GM18511 (cell line): ENCODE measurements around the gene TIMM13.
"Not testable (repeated sequence)": the region's sequence is repeated elsewhere in the genome, so short reads cannot be mapped to it uniquely, and the experiment has no call there.

Source experiments
- ATAC-seq: cut with Tn5 transposase; IDR thresholded peaks from one replicate; pipeline ENCODE4 v1.9.1; 2021; ENCODE audit warnings: mild to moderate bottlenecking, moderate library complexity; ENCODE audit not compliant: unreplicated experiment

Gene TIMM13

DNA sequence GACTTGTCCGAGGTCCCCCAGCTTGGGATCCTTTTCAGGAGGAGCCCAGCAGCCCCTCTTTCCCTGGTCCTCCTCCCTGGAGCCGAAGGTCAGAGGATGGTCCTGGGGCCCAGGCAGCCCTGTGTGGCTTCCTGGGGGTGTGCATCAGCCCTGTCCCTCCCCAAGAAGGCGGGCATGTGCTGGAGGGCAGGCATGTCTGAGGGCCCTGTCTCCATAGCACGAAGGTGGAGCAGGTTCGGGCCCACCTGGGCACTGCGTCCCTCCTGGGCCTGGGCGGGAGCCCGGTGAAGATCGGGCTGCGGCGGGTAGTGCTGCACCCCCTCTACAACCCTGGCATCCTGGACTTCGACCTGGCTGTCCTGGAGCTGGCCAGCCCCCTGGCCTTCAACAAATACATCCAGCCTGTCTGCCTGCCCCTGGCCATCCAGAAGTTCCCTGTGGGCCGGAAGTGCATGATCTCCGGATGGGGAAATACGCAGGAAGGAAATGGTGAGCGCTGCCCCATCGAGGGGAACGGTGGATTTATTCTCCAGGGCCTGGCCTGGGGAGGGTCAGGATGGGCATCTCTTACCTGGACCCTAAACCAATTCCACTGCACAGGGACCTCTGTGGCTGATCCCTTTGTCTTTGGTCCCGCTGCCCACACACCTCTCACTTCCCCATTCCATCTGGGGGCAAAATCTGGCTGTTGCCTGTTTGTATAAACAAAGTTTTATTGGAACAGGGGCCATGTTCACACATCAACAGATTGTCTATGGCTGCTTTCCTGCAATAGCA lies 10.9 kb downstream of the TIMM13 start:
- ATAC-seq, result no peak

DNA sequence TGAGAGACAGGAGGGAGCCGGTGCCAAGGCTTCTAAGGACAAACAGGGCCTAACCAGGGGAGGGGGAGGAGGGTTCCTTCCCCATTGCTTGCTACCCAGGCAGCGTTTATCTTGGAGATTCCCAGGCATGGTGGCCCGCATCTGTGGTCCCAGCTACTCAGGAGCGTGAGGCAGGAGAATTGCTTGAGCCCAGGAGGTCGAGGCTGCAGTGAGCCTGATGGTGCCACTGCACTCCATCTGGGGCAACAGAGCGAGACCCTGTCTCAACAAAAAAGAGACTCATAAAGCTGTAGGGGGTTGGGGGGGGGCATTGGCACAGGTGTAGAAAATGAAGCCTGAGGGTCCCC lies 11.4 kb downstream of the TIMM13 start:
- ATAC-seq, result no peak

DNA sequence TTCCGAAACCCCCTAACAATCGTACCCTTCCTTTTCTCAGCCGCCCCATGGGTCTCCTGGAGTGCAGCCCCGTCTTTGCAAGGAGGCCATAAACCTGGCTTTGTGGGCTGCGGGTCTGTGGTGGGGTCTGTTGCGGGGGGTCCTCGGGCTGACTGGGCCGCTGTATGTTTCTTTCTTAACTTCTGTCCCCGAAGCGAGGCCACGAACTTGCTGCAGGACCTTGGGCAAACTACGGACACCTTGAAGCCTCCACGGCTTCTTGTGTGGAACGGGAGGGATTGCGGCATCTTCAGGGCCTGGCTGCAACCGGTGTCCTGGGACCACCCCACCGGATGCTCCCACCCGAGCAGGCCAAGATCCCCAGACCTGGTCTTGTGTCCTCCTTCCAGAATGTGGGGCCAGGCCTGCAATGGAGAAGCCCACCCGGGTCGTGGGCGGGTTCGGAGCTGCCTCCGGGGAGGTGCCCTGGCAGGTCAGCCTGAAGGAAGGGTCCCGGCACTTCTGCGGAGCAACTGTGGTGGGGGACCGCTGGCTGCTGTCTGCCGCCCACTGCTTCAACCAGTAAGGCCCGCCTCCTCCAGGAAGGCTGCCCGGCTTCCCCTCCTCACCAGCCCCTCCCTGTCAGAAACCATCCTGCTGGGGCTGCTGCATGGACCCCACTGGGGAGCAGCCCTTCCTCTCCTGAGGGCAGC lies 12.0 kb downstream of the TIMM13 start:
- ATAC-seq, result no peak

DNA sequence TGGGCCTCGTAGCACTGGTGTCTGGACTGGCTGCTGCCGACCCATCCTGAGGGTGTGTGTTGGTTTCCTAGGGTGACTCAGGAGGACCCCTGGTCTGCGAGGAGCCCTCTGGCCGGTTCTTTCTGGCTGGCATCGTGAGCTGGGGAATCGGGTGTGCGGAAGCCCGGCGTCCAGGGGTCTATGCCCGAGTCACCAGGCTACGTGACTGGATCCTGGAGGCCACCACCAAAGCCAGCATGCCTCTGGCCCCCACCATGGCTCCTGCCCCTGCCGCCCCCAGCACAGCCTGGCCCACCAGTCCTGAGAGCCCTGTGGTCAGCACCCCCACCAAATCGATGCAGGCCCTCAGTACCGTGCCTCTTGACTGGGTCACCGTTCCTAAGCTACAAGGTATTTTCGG lies 13.8 kb downstream of the TIMM13 start:
- ATAC-seq, result no peak

DNA sequence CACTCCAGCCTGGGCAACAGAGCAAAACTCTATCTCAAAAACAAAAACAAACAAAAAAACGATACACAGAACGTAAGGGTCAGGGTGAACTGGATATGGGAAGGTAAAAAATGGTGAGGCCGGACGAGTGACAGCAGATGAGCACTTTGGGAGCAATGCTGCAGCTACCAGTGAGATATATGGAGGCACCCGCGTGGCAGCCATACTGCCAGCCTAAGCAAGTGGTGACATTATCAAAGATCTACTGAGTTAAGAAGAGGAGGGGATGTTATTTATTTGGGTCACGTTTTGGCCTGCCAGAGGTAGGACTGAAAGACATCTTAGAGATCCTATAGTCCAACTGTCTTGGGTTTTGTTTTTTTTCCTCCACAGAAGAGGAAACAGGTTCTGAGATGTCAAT lies 14.2 kb downstream of the TIMM13 start:
- no peak for ATAC-seq

DNA sequence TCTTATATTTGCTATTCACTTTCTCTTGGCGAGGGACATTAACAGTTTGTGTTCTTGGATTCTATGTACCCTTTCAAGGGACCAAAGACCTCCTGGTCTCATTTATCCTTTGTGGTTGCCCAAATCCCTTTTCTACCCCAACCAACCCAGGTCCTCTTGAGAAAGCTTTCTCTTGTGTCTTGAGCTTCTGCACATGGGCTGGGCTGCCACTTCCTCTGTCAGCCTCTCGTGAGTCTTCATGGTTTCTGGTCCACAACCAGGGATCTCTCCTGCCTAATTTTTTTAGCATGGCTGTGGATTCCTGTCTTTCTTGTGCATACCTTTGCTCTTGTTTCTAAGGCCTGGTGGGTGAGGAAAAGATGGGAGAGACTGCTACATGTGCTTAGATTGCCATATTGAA lies 14.9 kb downstream of the TIMM13 start:
- ATAC-seq, result no peak

DNA sequence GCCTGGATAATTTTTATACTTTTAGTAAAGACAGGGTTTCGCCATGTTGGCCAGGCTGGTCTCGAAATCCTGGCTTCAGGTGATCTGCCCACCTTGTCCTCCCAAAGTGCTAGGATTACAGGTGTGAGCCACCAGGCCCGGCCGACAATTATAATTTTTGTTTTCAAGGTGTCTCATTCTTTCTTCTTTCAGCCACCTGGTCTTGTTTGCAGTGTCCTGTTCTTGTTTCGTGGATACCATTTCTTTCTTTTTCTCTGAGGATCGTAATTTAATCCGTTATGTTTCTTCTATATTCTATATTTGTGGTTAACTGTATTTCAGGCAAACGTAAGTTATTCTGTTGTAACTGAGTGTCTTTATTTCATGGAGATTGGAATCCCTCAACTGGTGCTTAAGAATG lies 15.7 kb downstream of the TIMM13 start:
- no peak for ATAC-seq

DNA sequence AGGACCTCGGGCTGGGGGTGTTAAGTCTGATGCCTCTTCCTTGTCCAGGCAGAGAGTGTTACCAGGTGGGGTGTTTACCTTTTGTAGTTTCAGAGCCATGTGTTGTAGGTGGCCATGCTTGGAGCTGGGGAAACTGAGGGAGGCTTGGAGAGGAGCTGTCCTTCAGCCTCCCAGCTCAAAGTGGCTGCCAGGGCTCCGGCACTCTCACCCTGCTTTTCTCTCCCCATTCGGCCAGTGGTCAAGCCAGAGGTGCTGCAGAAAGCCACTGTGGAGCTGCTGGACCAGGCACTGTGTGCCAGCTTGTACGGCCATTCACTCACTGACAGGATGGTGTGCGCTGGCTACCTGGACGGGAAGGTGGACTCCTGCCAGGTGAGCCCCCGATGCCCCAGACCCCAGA lies 17.4 kb downstream of the TIMM13 start:
- ATAC-seq, result no peak

DNA sequence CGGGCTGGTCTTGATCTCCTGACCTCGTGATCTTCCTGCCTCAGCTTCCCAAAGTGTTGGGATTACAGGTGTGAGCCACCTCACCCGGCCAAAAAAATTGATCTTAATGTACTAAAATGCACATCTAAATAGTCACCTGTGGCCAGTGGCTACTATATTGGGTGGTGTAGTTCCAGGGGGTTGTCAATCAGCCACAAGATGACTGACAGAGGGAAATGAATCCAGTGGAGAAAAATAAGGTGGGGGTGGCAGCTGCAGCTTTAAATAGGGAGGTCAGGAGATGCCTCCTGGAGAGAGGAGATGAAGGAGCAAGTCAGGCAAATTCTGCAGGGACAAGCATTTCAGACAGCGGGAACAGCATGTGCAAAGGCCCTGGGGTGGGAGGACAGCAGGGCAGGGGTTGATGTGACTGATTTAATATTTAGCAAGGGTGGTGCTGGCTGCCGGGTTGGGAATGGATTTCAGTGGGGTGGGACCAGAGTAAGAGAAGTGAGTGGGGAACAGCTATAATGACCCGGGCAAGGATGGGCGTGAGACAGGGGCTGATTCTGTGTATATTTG lies 18.0 kb downstream of the TIMM13 start:
- ATAC-seq, result no peak

DNA sequence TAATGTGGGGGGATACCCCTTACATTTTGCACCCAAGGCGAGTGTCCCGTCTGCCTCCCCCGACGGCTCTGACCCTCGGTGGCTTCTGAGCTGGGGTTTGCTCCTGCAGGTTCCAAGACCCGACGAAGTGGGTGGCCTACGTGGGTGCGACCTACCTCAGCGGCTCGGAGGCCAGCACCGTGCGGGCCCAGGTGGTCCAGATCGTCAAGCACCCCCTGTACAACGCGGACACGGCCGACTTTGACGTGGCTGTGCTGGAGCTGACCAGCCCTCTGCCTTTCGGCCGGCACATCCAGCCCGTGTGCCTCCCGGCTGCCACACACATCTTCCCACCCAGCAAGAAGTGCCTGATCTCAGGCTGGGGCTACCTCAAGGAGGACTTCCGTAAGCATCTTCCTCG lies 19.1 kb downstream of the TIMM13 start:
- no peak for ATAC-seq

DNA sequence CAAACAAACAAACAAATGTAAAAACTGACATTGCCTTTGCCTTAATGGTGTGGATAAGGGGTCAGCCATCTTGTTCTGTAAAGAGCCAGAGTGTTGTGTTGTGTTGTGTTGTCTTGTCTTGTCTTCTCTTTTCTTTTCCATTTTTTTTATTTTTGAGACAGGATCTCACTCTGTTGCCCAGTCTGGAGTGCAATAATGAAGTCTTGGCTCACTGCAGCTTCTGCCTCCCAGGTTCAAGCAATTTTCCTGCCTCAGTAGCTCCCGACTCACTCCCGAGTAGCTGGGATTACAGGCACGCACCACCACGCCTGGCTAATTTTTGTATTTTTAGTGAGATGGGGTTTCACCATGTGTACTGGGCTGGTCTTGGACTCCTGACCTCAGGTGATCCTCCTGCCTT lies 27.8 kb downstream of the TIMM13 start:
- no peak for ATAC-seq

DNA sequence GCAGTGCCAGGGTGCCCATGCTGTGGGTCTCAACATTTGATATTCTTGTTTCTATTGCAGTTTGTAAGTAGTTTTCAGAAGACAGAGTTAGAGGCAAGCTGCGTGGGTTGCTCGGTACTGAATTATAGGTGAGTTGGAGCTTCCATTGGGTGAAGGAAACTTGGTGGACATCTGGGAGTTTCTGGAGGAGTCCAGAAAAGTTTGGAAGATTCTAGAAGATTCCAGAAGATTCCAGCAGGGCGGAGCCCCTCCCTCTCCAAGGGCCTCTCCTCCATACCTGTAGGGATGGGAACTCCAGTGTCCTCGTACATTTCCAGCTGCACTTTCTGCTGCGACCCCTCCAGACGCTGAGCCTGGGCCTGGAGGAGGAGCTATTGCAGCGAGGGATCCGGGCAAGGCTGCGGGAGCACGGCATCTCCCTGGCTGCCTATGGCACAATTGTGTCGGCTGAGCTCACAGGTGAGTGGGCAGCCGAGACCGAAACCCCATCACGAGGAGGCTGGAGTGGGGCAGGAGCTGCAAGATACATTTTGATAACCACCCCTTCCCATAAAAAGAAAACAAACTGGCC lies 28.6 kb downstream of the TIMM13 start:
- ATAC-seq, result no peak

DNA sequence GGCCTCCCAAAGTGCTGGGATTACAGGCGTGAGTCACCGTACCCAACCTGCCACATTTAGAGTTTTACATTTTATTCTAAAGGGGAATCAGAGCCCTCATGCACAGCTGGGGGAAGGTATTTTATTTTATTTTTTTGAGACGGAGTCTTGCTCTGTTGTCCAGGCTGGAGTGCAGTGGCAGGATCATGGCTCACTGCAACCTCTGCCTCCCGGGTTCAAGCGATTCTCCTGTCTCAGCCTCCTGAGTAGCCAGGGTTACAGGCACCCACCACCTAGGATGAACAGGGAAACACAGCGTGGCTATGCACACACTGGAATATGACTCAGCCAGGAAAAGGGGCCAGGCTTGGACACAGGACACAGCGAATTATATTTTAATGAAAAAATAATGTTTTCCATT lies 30.2 kb downstream of the TIMM13 start:
- ATAC-seq, result not testable (repeated sequence)

DNA sequence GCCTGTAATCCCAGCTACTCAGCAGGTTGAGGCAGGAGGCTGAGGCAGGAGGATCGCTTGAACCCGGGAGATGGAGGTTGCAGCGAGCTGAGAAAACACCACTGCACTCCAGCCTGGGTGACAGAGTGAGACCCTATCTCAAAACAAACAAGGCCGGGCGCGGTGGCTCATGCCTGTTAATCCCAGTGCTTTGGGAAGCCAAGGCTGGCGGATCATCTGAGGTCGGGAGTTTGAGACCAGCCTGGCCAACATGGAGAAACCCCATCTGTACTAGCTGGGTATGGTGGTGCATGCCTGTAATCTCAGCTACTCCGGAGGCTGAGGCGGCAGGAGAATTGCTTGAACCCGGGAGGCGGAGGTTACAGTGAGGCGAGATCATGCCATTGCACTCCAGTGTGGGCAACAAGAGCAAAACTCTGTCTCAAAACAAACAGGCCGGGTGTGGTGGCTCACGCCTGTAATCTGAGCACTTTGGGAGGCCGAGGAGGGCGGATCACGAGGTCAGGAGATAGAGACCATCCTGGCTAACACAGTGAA lies 32.0 kb downstream of the TIMM13 start:
- ATAC-seq, result not testable (repeated sequence)

DNA sequence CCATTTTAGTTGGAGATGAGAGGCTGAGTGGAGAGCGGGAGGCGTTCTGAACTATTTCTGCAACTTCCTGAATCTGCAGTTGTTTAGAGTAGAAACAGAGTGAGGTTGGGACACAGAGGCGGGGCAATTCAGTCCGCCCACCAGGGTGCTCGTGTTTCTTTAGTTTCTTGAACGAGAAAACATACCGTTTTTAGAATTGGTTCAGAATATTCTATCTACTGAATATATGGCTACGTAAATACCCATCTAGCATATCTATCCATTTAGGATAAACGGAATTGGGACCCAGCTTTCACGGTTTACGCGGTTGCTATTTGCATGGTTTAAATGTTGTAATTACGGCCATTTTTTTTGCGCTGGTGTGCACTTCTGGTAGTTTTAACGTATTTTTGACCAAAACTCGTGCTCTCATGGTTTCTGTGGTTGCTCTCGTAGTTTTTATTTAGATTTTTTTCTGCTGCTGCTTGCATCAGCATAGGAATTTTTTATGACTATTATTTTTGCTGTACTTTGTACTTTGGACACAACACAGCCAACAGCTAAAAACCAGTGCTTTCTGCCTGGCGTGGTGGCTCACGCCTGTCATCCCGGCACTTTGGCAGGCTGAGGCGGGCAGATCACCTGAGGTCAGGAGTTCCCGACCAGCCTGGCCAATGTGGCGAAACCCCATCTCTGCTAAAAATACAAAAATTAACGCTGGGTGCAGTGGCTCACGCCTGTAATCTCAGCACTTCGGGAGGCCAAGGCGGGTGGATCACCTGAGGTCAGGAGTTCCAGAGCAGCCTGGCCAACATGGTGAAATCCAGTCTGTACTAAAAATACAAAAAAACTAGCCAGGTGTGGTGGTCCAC lies 32.7 kb downstream of the TIMM13 start:
- no peak for ATAC-seq

DNA sequence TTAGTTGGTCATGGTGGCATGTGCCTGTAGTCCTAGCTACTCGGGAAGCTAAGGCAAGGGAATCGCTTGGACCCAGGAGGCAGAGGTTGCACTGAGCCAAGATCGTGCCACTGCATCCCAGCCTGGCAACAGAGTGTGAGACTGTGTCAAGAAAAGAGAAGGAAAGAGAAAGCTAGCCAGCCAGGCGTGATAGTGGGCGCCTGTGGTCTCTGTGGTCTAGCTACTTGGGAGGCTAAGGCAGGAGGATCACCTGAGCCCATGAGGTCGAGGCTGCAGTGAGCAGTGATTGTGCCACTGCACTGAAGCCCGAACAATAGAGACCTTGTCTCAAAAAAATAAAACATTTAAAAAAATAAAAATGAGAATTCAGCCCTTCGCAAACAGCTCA lies 33.3 kb downstream of the TIMM13 start:
- ATAC-seq, result no peak

DNA sequence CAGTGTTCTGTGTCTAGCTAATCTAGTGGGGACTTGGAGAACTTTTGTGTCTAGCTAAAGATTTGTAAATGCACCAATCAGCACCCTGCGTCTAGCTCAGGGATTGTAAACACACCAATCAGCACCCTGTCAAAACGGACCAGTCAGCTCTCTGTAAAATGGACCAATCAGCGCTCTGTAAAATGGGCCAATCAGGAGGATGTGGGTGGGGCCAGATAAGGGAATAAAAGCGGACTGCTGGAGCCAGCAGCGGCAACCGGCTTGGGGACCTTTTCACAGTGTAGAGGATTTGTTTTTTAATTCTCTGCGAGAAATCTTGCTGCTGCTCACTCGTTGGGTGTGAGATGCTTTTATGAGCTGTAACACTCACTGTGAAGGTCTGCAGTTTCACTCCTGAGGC lies 34.5 kb downstream of the TIMM13 start:
- not testable (repeated sequence) for ATAC-seq

DNA sequence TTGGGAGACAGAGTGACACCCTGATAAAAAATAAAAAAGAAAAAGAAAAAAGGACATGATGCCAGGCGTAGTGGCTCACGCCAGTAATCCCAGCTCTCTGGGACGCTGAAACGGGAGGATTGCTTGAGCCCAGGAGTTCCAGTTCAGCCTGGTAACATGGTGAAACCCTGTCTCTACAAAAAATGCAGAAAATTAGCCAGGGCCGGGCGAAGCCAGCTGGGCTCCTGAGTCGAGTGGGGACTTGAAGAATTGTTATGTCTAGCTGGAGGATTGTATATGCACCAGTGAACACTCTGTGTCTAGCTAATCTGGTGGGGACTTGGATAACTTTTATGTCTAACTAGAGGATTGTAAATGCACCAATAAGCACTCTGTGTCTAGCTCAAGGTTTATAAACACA lies 35.0 kb downstream of the TIMM13 start:
- no peak for ATAC-seq

DNA sequence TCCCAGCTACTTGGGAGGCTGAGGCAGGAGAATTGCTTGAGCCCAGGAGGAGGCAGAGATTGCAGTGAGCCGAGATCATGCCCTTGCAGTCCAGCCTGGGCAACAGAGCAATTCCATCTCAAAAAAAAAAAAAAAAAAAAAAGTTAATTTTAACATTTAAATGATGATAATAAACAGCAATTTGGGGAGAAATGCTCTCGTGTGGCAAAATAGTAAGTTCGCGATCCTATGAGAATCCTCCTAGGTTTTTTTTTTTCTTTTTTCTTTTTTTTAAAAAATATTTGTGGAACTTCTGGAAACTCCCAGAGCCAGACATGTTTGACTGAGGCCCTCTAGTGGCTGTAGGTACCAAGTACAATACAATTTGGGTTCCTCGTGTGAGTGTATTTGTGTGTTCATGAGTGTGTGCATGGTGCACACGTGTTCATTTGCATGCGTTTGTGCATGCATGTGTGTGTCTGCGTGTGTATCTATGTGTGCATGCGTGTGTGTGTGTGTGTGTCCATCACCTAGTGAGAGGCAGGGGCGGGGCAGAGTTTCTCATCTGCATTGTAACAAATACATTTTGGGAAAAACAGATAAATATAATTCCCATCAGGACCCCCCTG lies 36.2 kb downstream of the TIMM13 start:
- ATAC-seq, result no peak

DNA sequence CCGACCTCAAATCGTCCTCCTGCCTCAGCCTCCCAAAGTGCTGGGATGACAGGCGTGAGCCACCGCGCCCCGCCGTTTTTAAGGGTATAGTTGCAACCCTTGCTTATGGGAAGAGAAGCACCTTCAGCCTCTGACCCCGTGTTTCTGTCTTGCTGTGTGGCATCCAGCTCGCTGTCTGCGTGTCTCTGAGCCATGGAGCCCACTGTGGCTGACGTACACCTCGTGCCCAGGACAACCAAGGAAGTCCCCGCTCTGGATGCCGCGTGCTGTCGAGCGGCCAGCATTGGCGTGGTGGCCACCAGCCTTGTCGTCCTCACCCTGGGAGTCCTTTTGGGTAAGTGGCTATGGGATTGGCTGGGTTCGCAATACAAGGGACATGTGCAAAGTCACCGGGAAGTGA lies 37.8 kb downstream of the TIMM13 start:
- ATAC-seq, result no peak
